GM18951 (cell line): ENCODE results near the gene OR52J3.
"Not testable (repeated sequence)": the region's sequence is repeated elsewhere in the genome, so short reads cannot be mapped to it uniquely, and the experiment has no call there.

Experiments used
- POLR2A ChIP-seq: IDR thresholded peaks from 4 replicates; pipeline ENCODE4 v1.6.1; 2011; ENCODE audit warnings: mild to moderate bottlenecking; ENCODE audit not compliant: insufficient read length, insufficient read depth; ENCODE audit errors: extremely low read depth
- in situ Hi-C: fragments of 300-500 bp; cut with MboI; formaldehyde crosslinking; loops from one replicate; pipeline ENCODE4 v1.12.0; 2022; ENCODE audit warnings: low sequenced_read_pairs, mixed read lengths, inconsistent platforms; ENCODE audit not compliant: unreplicated experiment

Gene OR52J3

GRCh38 chr11:5046226-5046625 is at the start of gene OR52J3:
OR52J3 (plus strand) TSS chr11:5046526; CDS start chr11:5046526, 0 bp downstream.
- in situ Hi-C loops, result no loop called here

GRCh38 chr11:5004424-5005274 is 41.7 kb upstream of the OR52J3 start:
- in situ Hi-C loops, result loop anchor here (10.0 kb wide), 1 partner anchor 370 kb away; the partner anchor contains the start of gene OR51D1
- no peak for TF ChIP-seq POLR2A

More at GRCh38 chr11:5046226-5046625, at the start of gene OR52J3:
- no peak for TF ChIP-seq POLR2A

GRCh38 chr11:5007561-5007960 is 38.8 kb upstream of the OR52J3 start:
- in situ Hi-C loops, result loop anchor here (10.0 kb wide), 1 partner anchor 373 kb away; the partner anchor contains the start of gene OR51D1
- no peak for TF ChIP-seq POLR2A

GRCh38 chr11:5011254-5011653 is 35.1 kb upstream of the OR52J3 start:
- in situ Hi-C loops, result no loop called here
- TF ChIP-seq POLR2A, result no peak

GRCh38 chr11:5013012-5013411 is 33.3 kb upstream of the OR52J3 start:
- in situ Hi-C loops, result no loop called here
- TF ChIP-seq POLR2A, result no peak

- in situ Hi-C loops, result no loop called here
- TF ChIP-seq POLR2A, result no peak
These were observed 24.3 kb upstream of the OR52J3 start for GRCh38 chr11:5021996-5022395.

GRCh38 chr11:5036669-5037068 is 9.7 kb upstream of the OR52J3 start:
- TF ChIP-seq POLR2A, result no peak
- in situ Hi-C loops, result no loop called here

- no peak for TF ChIP-seq POLR2A
- in situ Hi-C loops, result no loop called here
These were observed 8.4 kb upstream of the OR52J3 start for GRCh38 chr11:5037926-5038325.

- in situ Hi-C loops, result no loop called here
- no peak for TF ChIP-seq POLR2A
These were observed 8.0 kb upstream of the OR52J3 start for GRCh38 chr11:5038341-5038740.

GRCh38 chr11:5040876-5041275 is 5.5 kb upstream of the OR52J3 start:
- in situ Hi-C loops, result no loop called here
- TF ChIP-seq POLR2A, result no peak

GRCh38 chr11:5042091-5042490 is 4.2 kb upstream of the OR52J3 start:
- in situ Hi-C loops, result no loop called here
- no peak for TF ChIP-seq POLR2A

- TF ChIP-seq POLR2A, result no peak
- in situ Hi-C loops, result no loop called here
These were observed 2.9 kb upstream of the OR52J3 start for GRCh38 chr11:5043380-5043779.

GRCh38 chr11:5046754-5047330 is 516 bp downstream of the OR52J3 start:
- in situ Hi-C loops, result no loop called here
- no peak for TF ChIP-seq POLR2A

GRCh38 chr11:5058679-5059078 is 12.4 kb downstream of the OR52J3 start:
- in situ Hi-C loops, result not testable (repeated sequence)
